ENCODE data around the gene AKAP13. TPM values are rescaled to one million over a fixed set of nuclear protein-coding genes. Genes with fewer than 3 reads are reported as not detected.
A peak's percentile ranks its signal among the peaks of the same experiment; 100 is the strongest.

The AKAP13 gene
- total RNA-seq, 1 donor from 2014 or later: 443 TPM

- Histone ChIP-seq H3K36me3 (peaks cover 85% of the 10 kb centered on the region), H3K27ac (no peak overlapping the region), H3K4me3 (no peak overlapping the region), H3K4me1 (peaks cover 26% of the 10 kb centered on the region), H3K27me3 (ENCODE audit: low read depth) (no peaks in the 10 kb centered on the region), H3K9me3 (no peaks in the 10 kb centered on the region)
- DNase-seq (no peak), ATAC-seq (no peak)
- TF ChIP-seq CTCF (IDR thresholded peaks at IDR 0.05): no peak
- intact Hi-C loops (cut with DNase I): no loop called here
Observed at GRCh38 chr15:85684174-85684710, 303.8 kb downstream of the AKAP13 start.

DNA sequence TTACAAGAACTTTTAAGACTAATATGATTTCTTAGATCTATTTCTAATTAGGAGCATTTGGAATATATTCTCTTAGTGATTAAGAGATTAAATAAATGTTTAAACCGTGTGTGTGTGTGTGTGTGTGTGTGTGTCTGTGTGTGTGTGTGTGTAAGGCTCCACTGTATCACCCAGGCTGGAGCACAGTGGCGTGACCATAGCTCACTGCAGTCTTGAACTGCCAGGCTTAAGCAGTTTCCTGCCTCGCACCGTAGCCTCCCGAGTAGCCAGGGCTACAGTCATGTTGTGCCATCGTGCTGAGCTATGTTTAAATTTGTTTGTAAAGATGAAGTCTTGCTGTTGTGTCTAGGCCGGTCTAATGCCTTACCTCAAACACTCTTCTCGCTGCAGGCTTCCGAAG is 305.0 kb downstream of the AKAP13 start:
- TF ChIP-seq CTCF (IDR thresholded peaks at IDR 0.05): no peak
- Histone ChIP-seq H3K4me1 (peaks cover 37% of the 10 kb centered on the region), H3K9me3 (no peaks in the 10 kb centered on the region), H3K4me3 (no peak overlapping the region), H3K36me3 (peaks cover 74% of the 10 kb centered on the region), H3K27ac (no peak overlapping the region), H3K27me3 (ENCODE audit: low read depth) (no peaks in the 10 kb centered on the region)
- DNase-seq: no peak
- ATAC-seq: no peak
- intact Hi-C loops (cut with DNase I): no loop called here

- H3K4me3 ChIP-seq: no peak overlapping the region
- TF ChIP-seq CTCF (IDR thresholded peaks at IDR 0.05): no peak
- no peak for DNase-seq
- H3K36me3 ChIP-seq: peaks cover 75% of the 10 kb centered on the region
- no peaks in the 10 kb centered on the region for H3K27me3 ChIP-seq (ENCODE audit: low read depth)
- H3K9me3 ChIP-seq: no peaks in the 10 kb centered on the region
- no peak overlapping the region for H3K27ac ChIP-seq
- no peak for ATAC-seq
- intact Hi-C loops (cut with DNase I): no loop called here
- H3K4me1 ChIP-seq: peaks cover 56% of the 10 kb centered on the region
Observed at GRCh38 chr15:85687329-85687728, 306.9 kb downstream of the AKAP13 start.

- H3K4me3 ChIP-seq: no peak overlapping the region
- H3K9me3 ChIP-seq: no peaks in the 10 kb centered on the region
- peaks cover 75% of the 10 kb centered on the region for H3K36me3 ChIP-seq
- ATAC-seq (no peak), DNase-seq (no peak)
- TF ChIP-seq CTCF (IDR thresholded peaks at IDR 0.05): no peak
- H3K4me1 ChIP-seq: peaks cover 64% of the 10 kb centered on the region
- intact Hi-C loops (cut with DNase I): no loop called here
- no peaks in the 10 kb centered on the region for H3K27me3 ChIP-seq (ENCODE audit: low read depth)
- H3K27ac ChIP-seq: peak overlapping the region; percentile 75
Observed at GRCh38 chr15:85688711-85689110, 308.3 kb downstream of the AKAP13 start.

GRCh38 chr15:85689729-85690128 is 309.3 kb downstream of the AKAP13 start:
- intact Hi-C loops (cut with DNase I): no loop called here
- Histone ChIP-seq H3K36me3 (peaks cover 75% of the 10 kb centered on the region), H3K27ac (peak overlapping the region; percentile 75), H3K4me3 (peak overlapping the region; percentile 44), H3K9me3 (no peaks in the 10 kb centered on the region), H3K4me1 (peaks cover 64% of the 10 kb centered on the region), H3K27me3 (ENCODE audit: low read depth) (no peaks in the 10 kb centered on the region)
- ATAC-seq (peak; percentile 73 to 74), DNase-seq (peak; percentile 60)
- TF ChIP-seq CTCF (IDR thresholded peaks at IDR 0.05): no peak
